NCI-H345 treated with DMSO at 0.1 percent for 48 hours (cell line): ENCODE results near the gene COBLL1.
"Not testable (repeated sequence)": the region's sequence is repeated elsewhere in the genome, so short reads cannot be mapped to it uniquely, and the experiment has no call there.

Source experiments
- DNase-seq: peaks from one replicate; lab custom pipeline; 2025; ENCODE audit not compliant: unreplicated experiment; lab: John Stamatoyannopoulos, UW

COBLL1 gene

DNA sequence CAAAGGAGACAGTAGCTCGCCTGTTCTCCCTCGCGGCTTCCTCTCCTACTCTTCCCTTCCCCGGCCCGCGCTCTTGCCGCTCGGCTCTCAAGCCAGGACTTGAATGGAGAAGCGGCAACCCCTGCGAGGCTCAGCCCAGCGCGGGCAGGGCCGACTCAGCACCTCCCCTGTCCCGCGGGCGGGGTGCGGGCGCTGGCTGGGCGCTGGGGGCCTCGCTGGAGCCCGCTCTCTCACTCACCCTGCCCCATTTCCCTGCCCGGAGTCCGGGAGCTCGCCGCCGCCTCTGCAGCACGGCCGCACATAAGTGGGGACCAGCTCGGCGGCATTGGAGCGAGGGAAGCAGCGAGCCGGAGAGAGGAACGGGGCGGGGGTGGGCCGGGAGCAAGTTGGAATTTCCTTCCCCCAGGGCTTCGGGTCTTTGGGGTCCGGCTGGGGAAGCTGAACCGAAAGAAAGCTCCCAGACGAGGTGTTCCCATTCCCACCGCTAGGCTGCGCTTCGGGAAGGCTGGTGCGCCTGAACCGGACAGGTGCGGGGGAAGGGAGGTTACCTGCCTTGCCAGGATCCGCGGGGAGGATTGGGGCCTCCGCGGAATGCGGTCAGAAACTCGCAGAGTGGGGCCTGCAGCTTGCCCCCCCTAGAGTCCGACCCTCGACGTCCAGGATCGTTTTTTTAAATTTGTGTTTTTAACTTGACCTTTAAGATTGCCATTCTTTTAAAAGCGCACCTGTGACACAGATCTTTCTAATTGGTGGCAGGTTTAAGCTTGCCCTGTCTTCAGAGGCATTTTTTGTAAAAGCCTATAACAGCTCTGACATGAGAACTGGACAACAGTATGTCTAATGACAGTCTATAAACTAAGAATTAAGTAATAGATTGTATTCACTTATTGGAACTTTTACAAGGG is at the start of gene COBLL1:
COBLL1 (minus strand) TSS at position 105 of the 905 bp plus-strand sequence. CDS start 627 bp downstream, outside the sequence.
- peak; percentile 68 for DNase-seq

GRCh38 chr2:164890544-164890943 is 48.9 kb upstream of the COBLL1 start:
- no peak for DNase-seq

DNA sequence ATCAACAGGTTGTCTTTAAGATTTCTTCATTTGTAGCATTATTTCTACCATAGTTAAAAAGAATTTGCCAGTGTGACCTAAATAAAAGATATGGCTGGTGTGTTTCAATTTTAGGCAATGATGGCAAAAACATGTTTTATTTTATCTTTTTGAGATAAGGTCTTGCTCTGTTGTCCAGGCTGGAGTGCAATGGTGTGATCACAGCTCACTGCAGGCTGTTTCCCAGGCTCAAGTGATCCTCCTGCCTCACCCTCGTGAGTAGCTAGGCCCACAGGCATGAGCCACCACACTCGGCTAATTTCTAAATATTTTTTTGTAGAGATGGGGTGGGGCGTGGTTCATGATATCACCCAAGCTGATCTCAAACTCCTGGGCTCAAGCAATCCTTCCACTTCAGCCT is 47.0 kb upstream of the COBLL1 start:
- no peak for DNase-seq

- no peak for DNase-seq
Measured at GRCh38 chr2:164887434-164888144, 46.0 kb upstream of the COBLL1 start.

DNA sequence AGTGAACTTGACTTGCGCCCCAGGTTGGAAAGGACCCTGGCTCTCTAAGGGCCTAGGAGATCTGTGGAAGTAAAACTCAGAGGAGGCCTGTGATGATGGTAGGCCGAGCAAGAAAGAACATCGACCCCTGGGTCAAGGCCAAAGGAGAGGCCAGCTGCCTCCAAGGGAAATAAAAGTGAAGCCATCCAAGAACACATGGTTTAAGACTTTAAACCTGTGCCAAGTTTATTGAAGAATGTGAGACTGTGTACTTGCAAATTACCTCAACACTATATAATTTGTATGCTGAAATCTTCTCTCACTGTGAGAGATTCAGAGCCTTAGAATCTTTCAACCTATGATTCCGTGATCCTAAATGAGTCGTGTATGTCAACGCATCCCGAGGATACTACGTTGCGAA is 40.7 kb upstream of the COBLL1 start:
- no peak for DNase-seq

DNA sequence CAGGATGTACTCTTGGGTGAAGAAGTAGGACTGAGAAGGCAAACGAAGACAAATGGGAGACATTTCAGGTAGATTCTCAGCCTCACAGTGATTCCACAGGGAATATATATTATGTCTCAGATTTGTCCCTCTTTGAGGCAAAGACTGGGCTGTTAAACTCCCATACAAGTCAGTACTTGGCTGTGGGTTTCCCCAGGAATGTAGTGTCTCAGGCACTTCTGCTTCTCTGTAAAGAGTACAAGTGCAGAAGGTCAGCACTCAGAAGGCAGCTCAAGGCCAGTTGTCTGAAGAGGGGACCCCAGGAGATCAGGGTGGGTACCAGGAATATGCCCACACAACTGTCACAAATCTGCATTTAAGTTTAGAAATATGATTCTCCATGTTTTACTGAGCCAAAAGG is 39.9 kb upstream of the COBLL1 start:
- no peak for DNase-seq

DNA sequence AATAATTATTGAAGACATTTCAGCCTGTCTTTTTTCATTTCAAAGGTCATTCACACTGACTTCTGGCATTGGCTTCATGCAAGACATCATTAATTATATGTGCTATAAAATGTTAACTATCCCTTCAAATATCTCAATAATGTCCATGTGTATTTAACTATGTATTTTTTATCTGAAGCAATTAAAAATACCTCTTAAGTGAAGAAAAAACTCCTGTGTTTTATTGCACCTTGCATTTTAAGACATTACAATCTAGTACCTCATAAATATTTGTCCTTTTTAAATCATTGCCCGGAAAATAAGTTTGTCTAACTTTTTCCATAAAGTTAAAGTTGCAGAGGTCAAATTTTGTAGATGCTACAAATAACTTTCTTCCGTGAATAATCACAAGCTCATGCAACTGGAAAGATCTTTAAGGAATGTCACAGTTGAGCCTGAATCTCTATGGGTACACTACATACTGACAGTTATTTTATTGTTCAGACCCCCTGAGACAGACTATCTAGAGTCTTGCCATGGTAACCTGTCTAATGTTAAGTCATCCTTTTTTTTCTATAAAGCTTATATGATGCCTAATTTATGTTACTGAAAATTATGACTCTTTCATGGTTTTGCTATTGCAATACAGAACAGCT is 38.4 kb upstream of the COBLL1 start:
- no peak for DNase-seq

GRCh38 chr2:164877927-164878326 is 36.3 kb upstream of the COBLL1 start:
- no peak for DNase-seq

DNA sequence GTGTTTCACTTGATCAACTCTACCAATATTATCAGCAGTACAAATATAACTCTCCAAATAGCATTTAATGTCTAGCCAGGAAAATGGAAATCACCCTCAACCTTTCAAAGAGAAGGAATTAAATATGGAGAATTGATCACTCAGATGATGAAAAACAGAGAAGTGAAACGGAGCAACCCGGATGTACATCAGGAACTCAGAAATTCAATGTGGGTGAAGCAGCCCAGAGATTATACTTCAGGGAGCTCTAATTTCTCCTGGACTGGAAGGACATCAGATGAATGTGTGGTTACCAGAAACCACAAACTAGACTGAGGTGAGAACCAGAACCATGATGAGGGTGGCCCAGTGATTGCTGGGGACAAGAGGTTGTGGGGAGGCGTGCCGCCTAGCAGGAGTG is 35.5 kb upstream of the COBLL1 start:
- no peak for DNase-seq

DNA sequence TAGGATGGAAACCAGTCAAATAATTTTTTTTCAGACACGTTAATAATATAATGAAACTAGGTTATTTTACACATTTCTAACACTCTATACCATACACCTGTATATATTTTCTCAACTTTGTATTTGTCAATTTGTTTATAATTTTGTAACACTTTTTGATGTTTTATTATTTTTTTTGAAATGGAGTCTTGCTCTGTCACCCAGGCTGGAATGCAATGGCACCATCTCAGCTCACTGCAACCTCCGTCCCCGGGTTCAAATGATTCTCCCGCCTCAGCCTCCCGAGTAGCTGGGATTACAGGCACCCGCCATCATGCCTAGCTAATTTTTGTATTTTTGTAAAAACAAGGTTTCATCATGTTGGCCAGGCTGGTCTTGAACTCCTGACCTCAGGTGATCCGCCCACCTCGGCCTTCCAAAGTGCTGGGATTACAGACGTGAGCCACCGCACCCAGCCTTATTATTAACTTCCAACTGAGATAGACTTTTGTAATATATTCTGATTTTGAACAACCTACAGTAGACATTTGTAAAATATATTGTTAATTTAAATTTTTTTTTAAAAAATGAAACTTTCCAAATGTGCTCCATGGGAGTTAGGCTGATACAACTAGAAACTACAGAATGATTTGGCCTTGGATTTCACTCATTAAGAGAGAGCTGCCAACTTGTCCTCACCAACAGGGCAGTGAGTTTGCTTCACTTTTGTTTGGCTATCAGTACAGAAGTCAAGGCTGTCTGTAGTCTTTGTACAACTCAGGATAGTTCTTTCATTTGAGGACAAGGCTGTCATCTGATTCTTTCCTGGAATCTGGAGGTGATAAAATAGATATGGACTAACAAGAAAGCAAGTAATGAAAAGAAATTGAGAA is 33.9 kb upstream of the COBLL1 start:
- DNase-seq = no peak

GRCh38 chr2:164873210-164873908 is 31.7 kb upstream of the COBLL1 start:
- DNase-seq = no peak

DNA sequence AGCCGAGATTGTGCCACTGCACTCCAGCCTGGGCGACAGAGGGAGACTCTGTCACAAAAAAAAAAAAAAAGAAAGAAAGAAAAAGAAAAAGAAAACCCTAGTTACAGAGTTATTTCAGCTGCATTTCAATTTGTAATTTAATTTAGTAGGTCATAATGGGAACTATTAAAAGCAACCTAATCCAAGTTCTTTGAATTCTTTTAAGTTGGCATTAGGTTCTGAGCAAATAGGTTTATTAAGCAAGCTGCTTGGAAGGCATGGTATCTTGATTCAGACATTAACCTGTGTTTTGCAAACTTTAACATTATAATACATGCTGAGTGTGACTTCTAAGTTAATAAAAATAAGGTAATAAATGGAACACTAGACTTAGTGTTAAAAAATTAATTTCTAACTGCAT is 29.8 kb upstream of the COBLL1 start:
- DNase-seq = no peak

- no peak for DNase-seq
Measured at GRCh38 chr2:164869420-164869772, 27.8 kb upstream of the COBLL1 start.

- no peak for DNase-seq
Measured at GRCh38 chr2:164868563-164869419, 27.2 kb upstream of the COBLL1 start.

DNA sequence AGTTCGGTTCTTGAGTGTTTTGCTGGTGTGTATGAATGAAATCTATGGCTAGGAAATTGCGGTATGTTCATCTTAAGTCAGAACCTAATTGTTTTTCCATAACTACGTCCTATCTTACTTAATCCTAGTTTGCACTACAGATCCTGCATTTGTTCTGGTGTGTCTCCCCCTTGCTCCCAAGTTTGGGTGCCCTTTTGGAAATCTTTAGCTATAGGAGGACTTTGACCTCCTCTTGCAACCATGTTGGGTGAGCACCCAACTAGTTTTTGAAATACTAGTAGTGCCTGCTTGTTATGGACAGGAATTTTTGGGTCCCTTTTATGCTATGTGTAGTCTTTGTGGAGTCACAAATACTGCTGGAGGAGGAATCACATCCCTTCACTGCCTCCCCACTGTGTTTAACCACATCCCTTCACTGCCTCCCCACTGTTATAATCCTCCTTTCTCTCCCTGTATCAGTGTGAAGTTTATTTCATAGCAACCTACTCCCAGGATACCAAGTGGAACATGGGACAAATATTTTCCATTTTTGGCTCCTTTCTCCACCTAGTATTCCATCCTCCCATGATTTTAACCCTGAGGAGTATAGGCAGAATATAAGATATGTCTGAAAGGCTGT is 26.3 kb upstream of the COBLL1 start:
- DNase-seq = no peak

DNA sequence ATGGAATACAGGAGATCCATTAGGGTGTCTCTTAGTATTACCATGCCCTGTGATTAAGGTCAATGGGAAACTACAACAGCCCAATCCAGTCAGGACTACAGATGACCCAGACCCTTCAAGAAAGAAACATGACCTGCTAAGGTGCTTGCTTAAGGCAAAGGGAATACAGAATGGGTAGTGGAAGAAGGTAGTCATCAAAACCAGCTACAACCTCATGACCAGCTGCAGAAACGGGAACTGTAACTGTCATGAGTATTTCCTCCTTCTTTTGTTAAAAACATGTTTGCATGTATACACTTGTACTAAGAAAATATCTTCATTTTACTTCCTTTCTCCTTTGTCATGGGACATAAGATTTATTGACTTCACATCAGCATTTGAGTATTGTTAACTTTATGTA is 24.8 kb upstream of the COBLL1 start:
- not testable (repeated sequence) for DNase-seq

DNA sequence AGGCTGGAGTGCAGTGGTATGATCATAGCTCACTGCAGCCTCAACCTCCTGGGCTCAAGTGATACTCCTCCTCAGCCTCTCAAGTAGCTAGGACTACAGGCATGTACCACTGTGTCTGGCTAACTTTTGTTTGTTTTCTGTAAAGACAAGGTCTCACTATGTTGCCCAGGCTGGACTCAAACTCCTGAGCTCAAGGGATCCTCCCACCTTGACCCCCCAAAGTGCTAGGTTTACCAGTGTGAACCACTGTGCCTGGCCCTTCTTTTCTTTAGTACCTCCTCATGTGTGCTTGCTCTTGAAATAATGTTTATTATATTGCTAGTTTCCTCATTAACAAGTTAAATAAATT is 19.0 kb upstream of the COBLL1 start:
- DNase-seq = no peak

- not testable (repeated sequence) for DNase-seq
Measured at GRCh38 chr2:164859906-164860693, 18.5 kb upstream of the COBLL1 start.
